HepG2 (cell line): ENCODE results near the gene AMIGO1.

Source experiments
- BRCA1 ChIP-seq: sonication (generic); formaldehyde crosslinking; IDR thresholded peaks from 2 replicates; pipeline ENCODE4 v1.4.0; 2020; ENCODE audit warnings: missing genetic modification reagents
- CTCF ChIP-seq: sonication (generic); formaldehyde crosslinking; IDR thresholded peaks from 2 replicates; pipeline ENCODE4 v1.5.0; 2020; ENCODE audit warnings: mild to moderate bottlenecking, missing genetic modification reagents, moderate library complexity
- HMG20B ChIP-seq: conservative IDR thresholded peaks from 2 replicates; pipeline ENCODE4 v1.6.1; 2016; ENCODE audit warnings: missing genetic modification reagents, missing compliant biosample characterization
- PHF8 ChIP-seq: sonication (generic); formaldehyde crosslinking; IDR thresholded peaks from 2 replicates; pipeline ENCODE4 v1.5.0; 2020; ENCODE audit warnings: missing genetic modification reagents
- POLR2A ChIP-seq, 2 experiments: IDR thresholded peaks; 2 replicates each; pipeline ENCODE4 v1.6.1; 2011; ENCODE audit warnings: low read depth in 2 of 2, low read length in 2 of 2, mild to moderate bottlenecking in 1 of 2, moderate library complexity in 1 of 2; ENCODE audit not compliant: insufficient read depth in 1 of 2
- USF2 ChIP-seq, 2 experiments: sonication (generic) in 1 of 2; formaldehyde crosslinking in 1 of 2; IDR thresholded peaks; 2 replicates each; pipeline versions ENCODE4 v1.5.1 to v1.6.1; 2011 to 2020; ENCODE audit warnings: borderline replicate concordance in 1 of 2, low read depth in 1 of 2, low read length in 1 of 2, mild to moderate bottlenecking in 1 of 2, missing genetic modification reagents in 1 of 2, moderate library complexity in 1 of 2
- ZKSCAN1 ChIP-seq: fragments of 150-350 bp; IDR thresholded peaks from 2 replicates; pipeline ENCODE4 v1.6.1; 2014; ENCODE audit warnings: low read length
- ZNF816 ChIP-seq: sonication (generic); formaldehyde crosslinking; IDR thresholded peaks from 2 replicates; pipeline ENCODE4 v1.8.0; 2022; ENCODE audit warnings: missing genetic modification reagents, mild to moderate bottlenecking, borderline replicate concordance

GRCh38 chr1:109470245-109470644 lies 39.3 kb downstream of the AMIGO1 start:
- no peak for TF ChIP-seq CTCF (CRISPR knock-in tag)
- TF ChIP-seq ZKSCAN1, result no peak
- no peak for TF ChIP-seq HMG20B (CRISPR knock-in tag)
- no peak for TF ChIP-seq BRCA1 (CRISPR knock-in tag)
- no peak for TF ChIP-seq POLR2A (IDR thresholded peaks at IDR 0.05; ENCODE audit: insufficient read depth in 1 of 2, low read depth in 2 of 2, low read length in 2 of 2)
- no peak for TF ChIP-seq ZNF816 (CRISPR knock-in tag)
- no peak for TF ChIP-seq USF2 (IDR thresholded peaks at IDR 0.05; ENCODE audit: low read depth, low read length)
- no peak for TF ChIP-seq USF2 (CRISPR knock-in tag; IDR thresholded peaks at IDR 0.05; ENCODE audit: borderline replicate concordance)
- no peak for TF ChIP-seq PHF8 (CRISPR knock-in tag)
